OCI-LY1 (cell line): Measurements from ENCODE around the gene ADAMTS6.

Experiments used
- H2AFZ ChIP-seq: fragments of 200-600 bp; sonication (generic), shearing (Covaris generic); 2 replicates; pipeline ENCODE4 v1.6.0; 2014; ENCODE audit warnings: antibody characterized with exemption, mild to moderate bottlenecking, low read length
- H3F3A ChIP-seq: fragments of 200-600 bp; sonication (generic), shearing (Covaris generic); 2 replicates; pipeline ENCODE4 v1.6.0; 2014; ENCODE audit warnings: mild to moderate bottlenecking, antibody characterized with exemption, low read length, moderate library complexity; ENCODE audit not compliant: insufficient read depth
- H3K27ac ChIP-seq: fragments of 200-600 bp; sonication (generic); 2 replicates; pipeline ENCODE4 v1.5.1; 2014; ENCODE audit warnings: low read length, mixed run types, mild to moderate bottlenecking, low read depth; ENCODE audit not compliant: poor library complexity, severe bottlenecking
- H3K27me3 ChIP-seq: fragments of 200-600 bp; sonication (generic); 2 replicates; pipeline ENCODE4 v1.6.0; 2014; ENCODE audit warnings: antibody characterized with exemption, mild to moderate bottlenecking, low read length, moderate library complexity; ENCODE audit not compliant: insufficient read depth
- H3K36me3 ChIP-seq: fragments of 200-600 bp; sonication (generic); 2 replicates; pipeline ENCODE4 v1.6.1; 2014; ENCODE audit warnings: mild to moderate bottlenecking, antibody characterized with exemption, low read length, moderate library complexity, mixed read lengths; ENCODE audit not compliant: insufficient read depth
- H3K4me1 ChIP-seq: fragments of 200-600 bp; sonication (generic); 2 replicates; pipeline ENCODE4 v1.5.1; 2014; ENCODE audit warnings: mild to moderate bottlenecking, low read length, moderate library complexity; ENCODE audit not compliant: insufficient read depth, severe bottlenecking
- H3K4me2 ChIP-seq: fragments of 200-600 bp; sonication (generic), shearing (Covaris generic); 2 replicates; pipeline ENCODE4 v1.6.1; 2014; ENCODE audit warnings: low read length
- H3K4me3 ChIP-seq: fragments of 200-600 bp; sonication (generic); 2 replicates; pipeline ENCODE4 v1.5.1; 2014; ENCODE audit warnings: low read length, low read depth, mild to moderate bottlenecking, mixed read lengths; ENCODE audit not compliant: poor library complexity, severe bottlenecking
- H3K79me2 ChIP-seq: fragments of 200-600 bp; shearing (Covaris generic); 2 replicates; pipeline ENCODE4 v1.6.1; 2016; ENCODE audit warnings: mixed run types, low read length, mixed read lengths; ENCODE audit not compliant: insufficient read depth
- H3K9ac ChIP-seq: fragments of 200-600 bp; sonication (generic), shearing (Covaris generic); 2 replicates; pipeline ENCODE4 v1.6.1; 2014; ENCODE audit warnings: mild to moderate bottlenecking, low read length, mixed read lengths
- H3K9me2 ChIP-seq: fragments of 200-600 bp; sonication (generic), shearing (Covaris generic); 2 replicates; pipeline ENCODE4 v1.6.1; 2014; ENCODE audit warnings: low read depth, mild to moderate bottlenecking, low read length, mixed read lengths
- H3K9me3 ChIP-seq: fragments of 200-600 bp; shearing (Covaris generic); 2 replicates; pipeline ENCODE4 v1.6.1; 2014; ENCODE audit warnings: low read length, mixed read lengths
- H4K20me1 ChIP-seq: fragments of 200-600 bp; sonication (generic), shearing (Covaris generic); 2 replicates; pipeline ENCODE4 v1.6.0; 2016; ENCODE audit warnings: mild to moderate bottlenecking, low read length; ENCODE audit not compliant: insufficient read depth
- EZH2 ChIP-seq: fragments of 200-600 bp; sonication (generic), shearing (Covaris generic); IDR thresholded peaks from 2 replicates; pipeline ENCODE4 v1.8.0; 2017; ENCODE audit warnings: borderline replicate concordance, mixed run types, mild to moderate bottlenecking, antibody characterized with exemption, low read length, moderate library complexity, mixed read lengths
- TF ChIP-seq, protein P1 (sequence below): fragments of 200-600 bp; sonication (generic), shearing (Covaris generic); IDR thresholded peaks from 2 replicates; pipeline ENCODE4 v1.5.1; 2017; ENCODE audit warnings: mild to moderate bottlenecking, antibody characterized with exemption, low read length, moderate library complexity, mixed read lengths

ADAMTS6 gene

DNA sequence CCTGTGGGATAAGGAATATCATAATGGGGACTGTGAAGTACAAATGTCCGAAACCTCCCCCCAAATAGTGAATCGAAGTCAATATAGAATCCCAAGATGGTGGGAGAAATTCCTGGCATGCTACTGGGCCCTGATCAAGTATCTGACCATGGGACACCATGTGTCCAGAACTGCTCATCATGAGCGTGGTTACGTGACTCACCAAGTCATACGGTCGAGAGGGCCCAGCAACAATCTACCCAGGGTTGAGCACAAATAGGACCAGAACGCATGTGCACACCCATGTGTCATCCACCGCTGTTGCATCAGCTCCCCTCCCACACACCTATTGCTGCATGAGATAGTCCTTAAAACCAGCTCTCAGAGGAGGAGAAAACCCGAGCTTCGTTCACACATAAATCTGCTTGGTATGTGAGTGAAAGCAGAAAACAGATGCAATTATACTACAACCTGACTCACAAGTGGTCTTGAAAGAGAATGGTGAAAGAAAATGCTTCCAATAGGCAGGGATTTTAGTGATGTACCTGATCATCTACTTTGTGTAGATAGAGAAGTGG, 359.8 kb downstream of the ADAMTS6 start:
- TF ChIP-seq, protein P1, sequence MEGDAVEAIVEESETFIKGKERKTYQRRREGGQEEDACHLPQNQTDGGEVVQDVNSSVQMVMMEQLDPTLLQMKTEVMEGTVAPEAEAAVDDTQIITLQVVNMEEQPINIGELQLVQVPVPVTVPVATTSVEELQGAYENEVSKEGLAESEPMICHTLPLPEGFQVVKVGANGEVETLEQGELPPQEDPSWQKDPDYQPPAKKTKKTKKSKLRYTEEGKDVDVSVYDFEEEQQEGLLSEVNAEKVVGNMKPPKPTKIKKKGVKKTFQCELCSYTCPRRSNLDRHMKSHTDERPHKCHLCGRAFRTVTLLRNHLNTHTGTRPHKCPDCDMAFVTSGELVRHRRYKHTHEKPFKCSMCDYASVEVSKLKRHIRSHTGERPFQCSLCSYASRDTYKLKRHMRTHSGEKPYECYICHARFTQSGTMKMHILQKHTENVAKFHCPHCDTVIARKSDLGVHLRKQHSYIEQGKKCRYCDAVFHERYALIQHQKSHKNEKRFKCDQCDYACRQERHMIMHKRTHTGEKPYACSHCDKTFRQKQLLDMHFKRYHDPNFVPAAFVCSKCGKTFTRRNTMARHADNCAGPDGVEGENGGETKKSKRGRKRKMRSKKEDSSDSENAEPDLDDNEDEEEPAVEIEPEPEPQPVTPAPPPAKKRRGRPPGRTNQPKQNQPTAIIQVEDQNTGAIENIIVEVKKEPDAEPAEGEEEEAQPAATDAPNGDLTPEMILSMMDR, result no peak
- no peak for TF ChIP-seq EZH2
- Histone ChIP-seq H3F3A (no peaks in the 10 kb centered on the region), H3K9me3 (no peaks in the 10 kb centered on the region), H3K9me2 (no peaks in the 10 kb centered on the region), H3K4me3 (no peak overlapping the region), H4K20me1 (no peaks in the 10 kb centered on the region), H3K4me2 (no peak overlapping the region), H3K36me3 (no peaks in the 10 kb centered on the region), H2AFZ (no peak overlapping the region), H3K79me2 (no peaks in the 10 kb centered on the region), H3K4me1 (peaks cover 10% of the 10 kb centered on the region), H3K9ac (no peak overlapping the region), H3K27ac (no peak overlapping the region), H3K27me3 (no peaks in the 10 kb centered on the region)

DNA sequence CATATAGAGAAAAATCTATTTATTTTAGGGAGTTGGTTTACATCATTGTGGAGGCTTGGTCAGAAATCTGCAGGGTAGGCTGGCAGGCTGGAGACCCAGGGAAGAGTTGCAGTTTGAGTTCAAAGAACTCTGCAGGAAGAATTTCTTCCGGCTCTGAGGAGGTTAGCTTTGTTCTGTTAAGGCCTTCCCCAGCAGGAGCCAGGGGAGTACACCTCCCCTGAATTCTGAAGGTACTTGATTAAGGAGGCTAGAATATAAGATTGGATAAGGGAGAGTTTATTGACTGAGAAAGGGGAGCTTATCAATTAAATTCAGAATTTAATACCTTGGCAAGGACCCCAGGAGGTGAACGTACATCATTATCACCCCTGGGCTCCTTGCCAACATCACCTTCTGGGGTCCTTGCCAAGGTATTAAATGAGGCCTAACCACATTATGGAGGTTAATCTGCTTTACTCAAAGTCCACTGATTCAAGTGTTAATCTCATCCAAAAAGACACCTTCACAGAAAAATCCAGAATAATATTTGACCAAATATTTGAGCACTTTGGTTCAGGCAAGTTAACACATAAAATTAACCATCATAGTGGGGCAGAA, 361.3 kb downstream of the ADAMTS6 start:
- Histone ChIP-seq H3K9ac (no peak overlapping the region), H3K9me2 (no peaks in the 10 kb centered on the region), H3F3A (no peaks in the 10 kb centered on the region), H3K4me2 (no peak overlapping the region), H3K9me3 (no peaks in the 10 kb centered on the region), H3K4me3 (no peak overlapping the region), H3K36me3 (no peaks in the 10 kb centered on the region), H3K4me1 (peaks cover 9% of the 10 kb centered on the region), H4K20me1 (no peaks in the 10 kb centered on the region), H3K27me3 (no peaks in the 10 kb centered on the region), H2AFZ (no peak overlapping the region), H3K27ac (no peak overlapping the region), H3K79me2 (no peaks in the 10 kb centered on the region)
- TF ChIP-seq, protein P1, result no peak
- TF ChIP-seq EZH2, result no peak

DNA sequence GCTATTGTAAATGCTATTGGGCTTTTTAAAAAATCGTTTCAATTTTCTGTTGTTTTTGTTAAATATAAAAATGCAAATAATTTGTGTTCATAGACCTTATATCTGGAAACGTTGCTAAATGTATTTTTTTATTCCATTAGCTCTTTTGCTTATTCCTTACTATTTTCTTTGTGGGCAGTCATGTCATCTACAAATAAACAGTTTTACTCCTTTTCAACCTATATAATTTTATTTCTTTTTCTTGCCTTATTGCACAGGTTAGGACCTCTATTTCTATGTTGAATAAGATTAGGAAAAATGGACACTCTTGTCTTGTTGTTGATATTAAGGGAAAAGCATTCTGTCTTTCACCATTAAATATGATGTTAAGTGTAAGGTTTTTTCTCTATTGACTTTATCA, 364.2 kb downstream of the ADAMTS6 start:
- no peak overlapping the region for H3K27ac ChIP-seq
- H3K9ac ChIP-seq, result no peak overlapping the region
- no peak overlapping the region for H3K4me3 ChIP-seq
- no peaks in the 10 kb centered on the region for H3K27me3 ChIP-seq
- H4K20me1 ChIP-seq, result no peaks in the 10 kb centered on the region
- no peaks in the 10 kb centered on the region for H3F3A ChIP-seq
- H2AFZ ChIP-seq, result no peak overlapping the region
- TF ChIP-seq EZH2, result no peak
- TF ChIP-seq, protein P1, result no peak
- no peaks in the 10 kb centered on the region for H3K79me2 ChIP-seq
- H3K4me1 ChIP-seq, result no peaks in the 10 kb centered on the region
- no peaks in the 10 kb centered on the region for H3K36me3 ChIP-seq
- H3K9me3 ChIP-seq, result no peaks in the 10 kb centered on the region
- no peaks in the 10 kb centered on the region for H3K9me2 ChIP-seq
- no peak overlapping the region for H3K4me2 ChIP-seq
